Hepatocyte (in vitro differentiated cells): ENCODE results near the gene RO60. TPM values are rescaled to one million over a fixed set of nuclear protein-coding genes. Genes with fewer than 3 reads are reported as not detected.
A peak's percentile ranks its signal among the peaks of the same experiment; 100 is the strongest.

Source experiments
- DNase-seq: peaks from one replicate; pipeline ENCODE4 v3.0.0-alpha.2; 2016; ENCODE audit warnings: low spot score
- H2AFZ ChIP-seq: fragments of 200-600 bp; sonication (generic); 2 replicates; pipeline ENCODE4 v1.6.0; 2016; ENCODE audit warnings: antibody characterized with exemption, mild to moderate bottlenecking
- H3K27ac ChIP-seq: fragments of 200-600 bp; sonication (generic); 2 replicates; pipeline ENCODE4 v1.5.1; 2016; ENCODE audit warnings: mild to moderate bottlenecking
- H3K27me3 ChIP-seq: fragments of 200-600 bp; sonication (generic); 2 replicates; pipeline ENCODE4 v1.6.1; 2016
- H3K36me3 ChIP-seq: fragments of 200-600 bp; sonication (generic); replicated peaks from 2 replicates; pipeline ENCODE4 v1.5.1; 2016; ENCODE audit warnings: low read depth; ENCODE audit not compliant: insufficient read depth
- H3K4me1 ChIP-seq: fragments of 200-600 bp; sonication (generic); 2 replicates; pipeline ENCODE4 v1.5.1; 2016; ENCODE audit warnings: mild to moderate bottlenecking, moderate library complexity; ENCODE audit not compliant: insufficient read depth
- H3K4me2 ChIP-seq: fragments of 200-600 bp; sonication (generic); 2 replicates; pipeline ENCODE4 v1.6.0; 2016
- H3K4me3 ChIP-seq: fragments of 200-600 bp; sonication (generic); 2 replicates; pipeline ENCODE4 v1.5.1; 2016; ENCODE audit warnings: mild to moderate bottlenecking
- H3K79me2 ChIP-seq: fragments of 200-600 bp; sonication (generic); 2 replicates; pipeline ENCODE4 v1.6.0; 2017; ENCODE audit warnings: mild to moderate bottlenecking
- H3K9me2 ChIP-seq: fragments of 200-600 bp; sonication (generic); replicated peaks from 2 replicates; pipeline ENCODE4 v1.6.0; 2017; ENCODE audit warnings: mild to moderate bottlenecking; ENCODE audit not compliant: insufficient read depth
- H3K9me3 ChIP-seq: fragments of 200-600 bp; sonication (generic); 2 replicates; pipeline ENCODE4 v1.5.1; 2016; ENCODE audit warnings: low read depth, mild to moderate bottlenecking
- H4K20me1 ChIP-seq: fragments of 200-600 bp; sonication (generic); 2 replicates; pipeline ENCODE4 v1.6.0; 2016; ENCODE audit warnings: mild to moderate bottlenecking; ENCODE audit not compliant: insufficient read depth, poor library complexity, severe bottlenecking
- CTCF ChIP-seq: fragments of 200-600 bp; sonication (generic); IDR thresholded peaks from 2 replicates; pipeline ENCODE4 v1.5.1; 2016; ENCODE audit warnings: antibody characterized with exemption, mild to moderate bottlenecking; ENCODE audit not compliant: poor library complexity
- EZH2 ChIP-seq: fragments of 200-600 bp; sonication (generic); IDR thresholded peaks from 2 replicates; pipeline ENCODE4 v1.6.1; 2016; ENCODE audit warnings: antibody characterized with exemption, mild to moderate bottlenecking, borderline replicate concordance
- EZH2phosphoT487 ChIP-seq: fragments of 200-600 bp; sonication (generic); IDR thresholded peaks from one replicate; pipeline ENCODE4 v1.6.1; 2018; ENCODE audit warnings: antibody characterized with exemption, mild to moderate bottlenecking, low read depth, moderate library complexity; ENCODE audit not compliant: unreplicated experiment, severe bottlenecking
- WGBS: methylation state at CpG from one replicate; pipeline ENCODE4 v1.1.6; 2016; ENCODE audit warnings: low lambda C conversion rate; ENCODE audit errors: missing lambda C conversion rate; 5-methylcytosine and 5-hydroxymethylcytosine counted together
- polyA plus RNA-seq: library from polyadenylated mRNA; unstranded; fragments of >200 nt; fragmentation: Nextera tagmentation; extraction: Ambion mirVana; gene quantifications from 2 replicates; pipeline ENCODE4 v1.2.1, GENCODE V29; 2016
- total RNA-seq: library from RNA; depleted of rRNA; stranded (reverse); fragments of >200 nt; gene quantifications from 2 replicates; pipeline ENCODE4 v1.2.3, GENCODE V29; 2014

The RO60 gene
- total and polyA plus RNA-seq, 2 experiments from 2014 or later, result 89.1 to 89.2 TPM

DNA sequence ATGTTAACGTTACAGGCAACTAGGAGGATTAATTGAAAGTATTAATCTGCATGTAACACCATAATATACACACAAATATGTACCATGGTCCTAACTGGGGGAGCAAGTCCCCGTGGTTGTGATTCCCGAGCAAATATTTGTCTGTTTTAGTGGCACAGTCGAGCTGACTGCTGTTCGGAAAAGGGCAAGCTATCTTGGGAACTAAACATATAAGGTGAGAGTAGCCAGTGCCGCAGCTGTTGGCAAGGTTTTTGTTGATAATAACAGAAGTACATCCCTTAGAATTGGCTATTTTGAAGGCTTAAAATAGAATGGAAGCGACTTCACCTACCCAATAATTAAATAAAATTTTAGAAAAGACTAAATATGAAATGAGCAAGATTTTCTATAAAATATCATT, 45.7 kb upstream of the RO60 start:
- H4K20me1 ChIP-seq, result no peaks in the 10 kb centered on the region
- 65% methylated on average over 7 of the region's 7 CpGs for WGBS
- DNase-seq, result no peak
- H3K27ac ChIP-seq, result no peak overlapping the region
- no peaks in the 10 kb centered on the region for H3K27me3 ChIP-seq
- H3K4me1 ChIP-seq, result peaks cover 16% of the 10 kb centered on the region
- no peak overlapping the region for H3K4me2 ChIP-seq
- no peaks in the 10 kb centered on the region for H3K9me2 ChIP-seq
- no peaks in the 10 kb centered on the region for H3K36me3 ChIP-seq
- H3K79me2 ChIP-seq, result no peaks in the 10 kb centered on the region
- TF ChIP-seq EZH2 (no peak), CTCF (no peak), EZH2phosphoT487 (no peak)
- no peaks in the 10 kb centered on the region for H3K9me3 ChIP-seq
- H3K4me3 ChIP-seq, result no peak overlapping the region
- no peak overlapping the region for H2AFZ ChIP-seq

DNA sequence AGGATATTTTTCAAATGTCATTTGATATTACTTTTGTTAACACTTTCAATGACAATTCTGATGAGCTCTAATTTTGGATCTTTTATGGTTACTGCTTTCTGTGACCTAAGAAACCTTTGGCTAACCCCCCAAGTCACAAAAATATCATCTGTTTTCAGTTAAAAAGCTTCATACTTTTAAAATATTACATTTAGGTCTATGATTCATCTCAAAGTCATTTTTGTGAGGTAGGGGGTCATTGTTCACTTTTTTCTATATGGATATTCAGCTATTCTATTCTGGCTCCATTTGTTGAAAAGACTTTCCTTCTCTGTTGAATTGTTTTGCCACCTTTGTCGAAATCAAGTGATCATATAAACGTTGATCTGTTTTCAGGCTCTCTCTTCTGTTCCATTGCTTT, 45.0 kb upstream of the RO60 start:
- Histone ChIP-seq H4K20me1 (no peaks in the 10 kb centered on the region), H3K27me3 (no peaks in the 10 kb centered on the region), H3K36me3 (no peaks in the 10 kb centered on the region), H3K27ac (no peak overlapping the region), H3K4me3 (no peak overlapping the region), H3K9me3 (no peaks in the 10 kb centered on the region), H3K4me2 (no peak overlapping the region), H3K4me1 (peaks cover 12% of the 10 kb centered on the region), H3K9me2 (no peaks in the 10 kb centered on the region), H3K79me2 (no peaks in the 10 kb centered on the region), H2AFZ (no peak overlapping the region)
- no peak for DNase-seq
- 83% methylated on average over 2 of the region's 2 CpGs for WGBS
- TF ChIP-seq EZH2, result no peak
- TF ChIP-seq CTCF, result no peak
- no peak for TF ChIP-seq EZH2phosphoT487

DNA sequence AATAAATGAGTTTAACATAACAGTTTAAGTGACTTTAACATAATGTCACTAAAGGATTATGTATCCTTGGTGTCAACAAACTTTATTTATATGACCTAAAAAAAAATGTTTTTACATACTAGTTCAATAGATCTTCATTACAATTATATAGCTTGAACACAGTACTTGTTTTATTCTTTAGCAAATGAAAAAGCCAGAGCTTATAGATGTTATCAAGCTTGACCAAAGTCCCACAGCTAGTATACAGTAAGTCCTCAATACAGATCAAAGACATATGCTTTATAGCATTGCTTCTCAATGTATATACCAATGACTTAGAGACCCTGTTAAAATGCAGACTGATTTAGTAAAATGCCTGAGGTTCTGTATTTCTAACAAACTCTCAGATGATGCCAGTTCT, 42.6 kb upstream of the RO60 start:
- no peaks in the 10 kb centered on the region for H3K36me3 ChIP-seq
- H3K4me1 ChIP-seq, result peaks cover 6% of the 10 kb centered on the region
- H3K9me2 ChIP-seq, result no peaks in the 10 kb centered on the region
- H3K4me3 ChIP-seq, result no peak overlapping the region
- H2AFZ ChIP-seq, result no peak overlapping the region
- DNase-seq, result no peak
- H3K27me3 ChIP-seq, result no peaks in the 10 kb centered on the region
- H3K27ac ChIP-seq, result no peak overlapping the region
- H3K9me3 ChIP-seq, result no peaks in the 10 kb centered on the region
- no peak overlapping the region for H3K4me2 ChIP-seq
- no peaks in the 10 kb centered on the region for H3K79me2 ChIP-seq
- no peaks in the 10 kb centered on the region for H4K20me1 ChIP-seq
- TF ChIP-seq EZH2phosphoT487, result no peak
- TF ChIP-seq EZH2, result no peak
- no peak for TF ChIP-seq CTCF

- no peaks in the 10 kb centered on the region for H3K27me3 ChIP-seq
- no peaks in the 10 kb centered on the region for H3K9me2 ChIP-seq
- no peak overlapping the region for H3K4me3 ChIP-seq
- H3K27ac ChIP-seq, result no peak overlapping the region
- H3K36me3 ChIP-seq, result no peaks in the 10 kb centered on the region
- H3K4me2 ChIP-seq, result no peak overlapping the region
- peak; percentile 74 for TF ChIP-seq CTCF
- no peak for TF ChIP-seq EZH2
- no peaks in the 10 kb centered on the region for H3K9me3 ChIP-seq
- DNase-seq, result peak; percentile 69
- no peak overlapping the region for H2AFZ ChIP-seq
- H3K79me2 ChIP-seq, result no peaks in the 10 kb centered on the region
- no peaks in the 10 kb centered on the region for H3K4me1 ChIP-seq
- H4K20me1 ChIP-seq, result no peaks in the 10 kb centered on the region
Observed at GRCh38 chr1:193019442-193020026, 39.9 kb upstream of the RO60 start.
